Heart left ventricle (tissue), 13 donors: Measurements from ENCODE around the gene SNX24.

Experiments
- CTCF ChIP-seq, 12 donors: fragments of 200-600 bp; sonication (generic) in 4 of 12; IDR thresholded peaks; one replicate each; pipeline versions ENCODE4 v1.5.0 to v1.8.0; 2018 to 2022; ENCODE audit warnings: antibody characterized with exemption in 12 of 12, mild to moderate bottlenecking in 5 of 12
- POLR2A ChIP-seq, 2 donors: fragments of 450-650 bp; IDR thresholded peaks; one replicate each; pipeline ENCODE4 v1.6.1; 2017; ENCODE audit warnings: antibody characterized with exemption in 2 of 2, mild to moderate bottlenecking in 2 of 2, moderate library complexity in 2 of 2
- donor health status: ischemic (EF 13 %, LVEDD 7.1; RV severe dilation, severe dysfunction).
- donor health status: DM: no; HTN: yes; CAD: no.
- donor health status: DM: no; HTN: no; CAD: no.
- donor health status: ischemic (EF 25% LVEDD 6.9; RV normal size, moderate dysfunction).
- donor health status: ischemic (EF 25% LVEDD 5.7; RV mildly dilated, moderate dysfunction).
- donor health status: ischemic (EF 35%, LVEDD 5.7; RV mildly dilated, moderate dysfunction).
- donor health status: nonischemic (EF 11% LVEDD 7.7; RV severe dilation, severe dysfunction).
- donor health status: DM: yes; HTN: yes; CAD: no.
- donor health status: PGD.
- donor health status: ischemic (EF 29% LVEDD 5.4; RV normal size, mild dysfunction).
- donor health status: nonischemic (EF 23%, LVEDD 6.1; RV moderate dilation, normal function).

GRCh38 chr5:122885045-122885517, 39.7 kb downstream of the SNX24 start:
- no peak for TF ChIP-seq CTCF (IDR thresholded peaks at IDR 0.05)
- no peak for TF ChIP-seq POLR2A (IDR thresholded peaks at IDR 0.05)
